IMR-90 (cell line): ENCODE data around the gene LYPD6B. TPM values are rescaled to one million over a fixed set of nuclear protein-coding genes. Genes with fewer than 3 reads are reported as not detected.

Experiments used
- ATAC-seq: fragments of 200-7000 bp; cut with Tn5 transposase; 2 replicates; pipeline ENCODE4 v1.9.1; 2020; ENCODE audit warnings: low read depth, mild to moderate bottlenecking, moderate library complexity
- BruUV-seq: library from RNA; stranded (reverse); fragments of 400-500 nt; replicated peaks from 2 replicates; lab custom pipeline; 2021; lab: Mats Ljungman, UMichigan
- CTCF ChIA-PET: fragments of 300-600 bp; formaldehyde crosslinking; extraction: SDS; loops from one replicate; lab custom pipeline; 2021; ENCODE audit warnings: antibody characterized with exemption; lab: Yijun Ruan, JAX
- POLR2A ChIA-PET: fragments of 300-600 bp; sonication (Branson Sonifier 250); formaldehyde crosslinking; loops from one replicate; lab custom pipeline; 2022; ENCODE audit warnings: antibody characterized with exemption; ENCODE audit not compliant: unreplicated experiment; lab: Charles Lee
- DNase-seq: peaks from one replicate; pipeline ENCODE4 v3.0.0; 2013
- H2AFZ ChIP-seq: replicated peaks from 2 replicates; pipeline ENCODE3; 2013; ENCODE audit warnings: low read length, mild to moderate bottlenecking; ENCODE audit not compliant: poor library complexity
- H2AK5ac ChIP-seq: 2 replicates; pipeline ENCODE4 v1.6.1; 2013; ENCODE audit warnings: low read depth, low read length, inconsistent platforms
- H2AK9ac ChIP-seq: replicated peaks from 2 replicates; pipeline ENCODE3; 2013; ENCODE audit warnings: mild to moderate bottlenecking, low read depth, low read length, moderate library complexity; ENCODE audit not compliant: poor library complexity
- H2BK120ac ChIP-seq: 2 replicates; pipeline ENCODE4 v1.6.1; 2013; ENCODE audit warnings: low read depth, low read length, inconsistent platforms
- H2BK15ac ChIP-seq: 3 replicates; pipeline ENCODE4 v1.6.1; 2013; ENCODE audit warnings: low read depth, low read length, inconsistent platforms
- H2BK20ac ChIP-seq: 2 replicates; pipeline ENCODE4 v1.6.1; 2013; ENCODE audit warnings: low read depth, mild to moderate bottlenecking, inconsistent platforms, low read length, moderate library complexity
- H2BK5ac ChIP-seq: 2 replicates; pipeline ENCODE4 v1.6.1; 2013; ENCODE audit warnings: mild to moderate bottlenecking, low read depth, low read length, inconsistent platforms; ENCODE audit not compliant: poor library complexity, severe bottlenecking
- H3K14ac ChIP-seq: replicated peaks from 2 replicates; pipeline ENCODE4 v1.6.1; 2013; ENCODE audit warnings: low read depth, low read length, inconsistent platforms
- H3K18ac ChIP-seq: 2 replicates; pipeline ENCODE4 v1.6.1; 2013; ENCODE audit warnings: low read depth, low read length, control low read depth
- H3K23ac ChIP-seq: 2 replicates; pipeline ENCODE4 v1.6.1; 2013; ENCODE audit warnings: low read depth, low read length, inconsistent platforms
- H3K27ac ChIP-seq: 2 replicates; pipeline ENCODE4 v1.5.1; 2013; ENCODE audit warnings: mild to moderate bottlenecking, control low read depth, low read length; ENCODE audit not compliant: insufficient read depth
- H3K27me3 ChIP-seq: 2 replicates; pipeline ENCODE4 v1.6.1; 2013; ENCODE audit warnings: low read length; ENCODE audit not compliant: control insufficient read depth, insufficient read depth
- H3K36me3 ChIP-seq: 2 replicates; pipeline ENCODE4 v1.6.1; 2013; ENCODE audit warnings: low read length, mixed read lengths; ENCODE audit not compliant: control insufficient read depth, insufficient read depth
- H3K4ac ChIP-seq: 2 replicates; pipeline ENCODE4 v1.6.1; 2013; ENCODE audit warnings: low read depth, low read length, inconsistent platforms
- H3K4me1 ChIP-seq: 2 replicates; pipeline ENCODE4 v1.6.1; 2013; ENCODE audit warnings: low read length, mixed read lengths; ENCODE audit not compliant: control insufficient read depth, insufficient read depth
- H3K4me2 ChIP-seq: 2 replicates; pipeline ENCODE4 v1.6.1; 2013; ENCODE audit warnings: low read depth, mild to moderate bottlenecking, control low read depth, low read length, moderate library complexity
- H3K4me3 ChIP-seq: 2 replicates; pipeline ENCODE4 v1.5.1; 2013; ENCODE audit warnings: low read depth, mild to moderate bottlenecking, control low read depth, low read length, moderate library complexity; ENCODE audit not compliant: insufficient read depth
- H3K56ac ChIP-seq: 2 replicates; pipeline ENCODE4 v1.6.1; 2013; ENCODE audit warnings: low read length, inconsistent platforms; ENCODE audit not compliant: insufficient read depth; ENCODE audit errors: extremely low read depth
- H3K79me1 ChIP-seq, 2 experiments: 2 replicates each; pipeline ENCODE4 v1.6.1; 2013; ENCODE audit warnings: low read length in 2 of 2, inconsistent platforms in 1 of 2, low read depth in 1 of 2
- H3K9ac ChIP-seq: 2 replicates; pipeline ENCODE4 v1.6.1; 2013; ENCODE audit warnings: low read depth, low read length, control low read depth
- H3K9me1 ChIP-seq: 2 replicates; pipeline ENCODE4 v1.6.1; 2013; ENCODE audit warnings: low read length, inconsistent platforms; ENCODE audit not compliant: insufficient read depth
- H3K9me3 ChIP-seq: 2 replicates; pipeline ENCODE4 v1.6.1; 2013; ENCODE audit warnings: low read length; ENCODE audit not compliant: control insufficient read depth, insufficient read depth
- H4K20me1 ChIP-seq: 2 replicates; pipeline ENCODE4 v1.6.1; 2013; ENCODE audit warnings: low read length, inconsistent platforms; ENCODE audit not compliant: insufficient read depth
- H4K5ac ChIP-seq: 2 replicates; pipeline ENCODE4 v1.6.1; 2013; ENCODE audit warnings: mild to moderate bottlenecking, low read depth, low read length, control low read depth
- H4K8ac ChIP-seq, 2 experiments: 2 replicates each; pipeline ENCODE4 v1.6.1; 2013; ENCODE audit warnings: low read depth in 2 of 2, low read length in 2 of 2, control low read depth in 1 of 2, inconsistent platforms in 1 of 2
- H4K91ac ChIP-seq: 2 replicates; pipeline ENCODE4 v1.6.1; 2013; ENCODE audit warnings: low read depth, low read length, inconsistent platforms; ENCODE audit not compliant: insufficient read depth
- BHLHE40 ChIP-seq: fragments of 150-350 bp; IDR thresholded peaks from 2 replicates; pipeline ENCODE4 v1.6.1; 2016; ENCODE audit warnings: mild to moderate bottlenecking, low read depth, low read length
- CEBPB ChIP-seq: IDR thresholded peaks from 2 replicates; pipeline ENCODE4 v1.6.1; 2012; ENCODE audit warnings: low read depth, low read length, improper control_type of control experiment
- CHD1 ChIP-seq: IDR thresholded peaks from 2 replicates; pipeline ENCODE4 v1.6.1; 2012; ENCODE audit warnings: low read depth, low read length, improper control_type of control experiment
- FOS ChIP-seq: fragments of 150-350 bp; IDR thresholded peaks from 2 replicates; pipeline ENCODE4 v1.6.1; 2016; ENCODE audit warnings: low read depth, low read length
- MAFK ChIP-seq: IDR thresholded peaks from 2 replicates; pipeline ENCODE4 v1.6.1; 2012; ENCODE audit warnings: low read depth, low read length, improper control_type of control experiment
- MAZ ChIP-seq: IDR thresholded peaks from 2 replicates; pipeline ENCODE4 v1.6.1; 2012; ENCODE audit warnings: low read depth, mild to moderate bottlenecking, low read length, improper control_type of control experiment, moderate library complexity, borderline replicate concordance
- MXI1 ChIP-seq: IDR thresholded peaks from 2 replicates; pipeline ENCODE4 v1.6.1; 2012; ENCODE audit warnings: low read depth, mild to moderate bottlenecking, low read length, moderate library complexity, borderline replicate concordance
- NFE2L2 ChIP-seq: fragments of 150-350 bp; IDR thresholded peaks from 2 replicates; pipeline ENCODE4 v1.6.1; 2016; ENCODE audit warnings: low read depth, mild to moderate bottlenecking, low read length
- POLR2A ChIP-seq: IDR thresholded peaks from 2 replicates; pipeline ENCODE4 v1.6.1; 2012; ENCODE audit warnings: mild to moderate bottlenecking, low read depth, low read length
- RAD21 ChIP-seq: IDR thresholded peaks from 2 replicates; pipeline ENCODE4 v1.6.1; 2012; ENCODE audit warnings: low read length, improper control_type of control experiment
- RFX5 ChIP-seq: IDR thresholded peaks from 2 replicates; pipeline ENCODE4 v1.8.0; 2012; ENCODE audit warnings: low read depth, mild to moderate bottlenecking, low read length, moderate library complexity
- SMC3 ChIP-seq: fragments of 150-350 bp; IDR thresholded peaks from 2 replicates; pipeline ENCODE4 v1.6.1; 2016; ENCODE audit warnings: low read depth, mild to moderate bottlenecking, antibody characterized with exemption, low read length, moderate library complexity
- WGBS, 2 experiments: methylation state at CpG; one replicate each; pipeline versions ENCODE4 v1.1.5 to v1.1.7; 2013; ENCODE audit warnings: missing lambda C conversion rate in 2 of 2; ENCODE audit not compliant: insufficient read length in 1 of 2; ENCODE audit errors: extremely low coverage in 2 of 2; 5-methylcytosine and 5-hydroxymethylcytosine counted together
- dilution Hi-C: fragments of 300-500 bp; cut with HindIII; formaldehyde crosslinking; loops from one replicate; pipeline ENCODE4 v1.14.3; 2018; ENCODE audit warnings: low sequenced_read_pairs; ENCODE audit not compliant: unreplicated experiment
- in situ Hi-C: fragments of 300-500 bp; cut with MboI; formaldehyde crosslinking; loops from 3 replicates; pipeline ENCODE4 v1.14.3; 2019; ENCODE audit warnings: low sequenced_read_pairs, inconsistent platforms, mixed read lengths
- intact Hi-C: fragments of 100-400 bp; cut with micrococcal nuclease; formaldehyde crosslinking; loops from 2 replicates; pipeline ENCODE4 v1.10.0; 2022
- polyA plus RNA-seq, 3 experiments: library from polyadenylated mRNA; depleted of rRNA; stranded (reverse); fragments of >200 nt; gene quantifications; 2 replicates each; pipeline ENCODE4 v1.2.3, GENCODE V29; 2012; ENCODE audit warnings: low replicate concordance in 1 of 3
- total RNA-seq: library from RNA; depleted of rRNA; stranded (reverse); fragments of >200 nt; gene quantifications from 2 replicates; pipeline ENCODE4 v1.2.3, GENCODE V29; 2012
- TF ChIP-seq, protein P1 (sequence below): fragments of 150-350 bp; IDR thresholded peaks from 2 replicates; pipeline ENCODE4 v1.6.1; 2017; ENCODE audit warnings: mild to moderate bottlenecking, antibody characterized with exemption, low read length, low read depth
- TF ChIP-seq, protein P2 (sequence below): fragments of 150-350 bp; IDR thresholded peaks from 2 replicates; pipeline ENCODE4 v1.6.1; 2016; ENCODE audit warnings: low read depth, mild to moderate bottlenecking, low read length, moderate library complexity, borderline replicate concordance

Gene LYPD6B
- total and polyA plus RNA-seq, 2 of the 4 experiments (the other 2 are of a cell fraction) = 0.05 TPM; not detected in 1

DNA sequence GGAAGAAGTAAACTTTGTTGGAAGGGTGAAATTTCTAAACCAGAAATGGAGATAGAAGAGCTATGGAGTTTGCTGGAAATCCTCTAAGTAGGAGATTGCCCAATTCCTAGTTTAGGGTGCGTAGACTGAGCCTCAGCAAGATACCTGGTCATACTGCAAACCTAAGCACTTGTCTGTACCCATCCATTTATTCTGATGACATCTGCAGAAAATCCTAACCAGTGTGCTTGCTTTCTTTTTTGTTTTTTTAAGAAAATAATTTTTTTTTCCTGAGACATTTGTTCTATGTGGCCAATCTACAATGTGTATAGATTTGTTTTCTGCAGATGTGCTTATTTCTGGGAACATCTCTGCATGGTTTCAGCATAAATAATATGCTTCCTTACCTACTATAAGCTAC lies 144.7 kb downstream of the LYPD6B start:
- Histone ChIP-seq H3K9me3 (no peaks in the 10 kb centered on the region), H3K36me3 (no peaks in the 10 kb centered on the region), H3K9me1 (no peaks in the 10 kb centered on the region), H2BK5ac (no peak overlapping the region), H3K4me2 (no peak overlapping the region), H4K20me1 (no peaks in the 10 kb centered on the region), H2AK5ac (no peak overlapping the region), H2BK120ac (no peak overlapping the region), H2BK20ac (no peak overlapping the region), H4K5ac (no peak overlapping the region), H2AFZ (no peak overlapping the region), H2BK15ac (no peak overlapping the region), H3K79me1 (no peaks in the 10 kb centered on the region), H3K18ac (no peak overlapping the region), H3K4ac (no peak overlapping the region), H4K8ac (no peak overlapping the region), H3K9ac (no peak overlapping the region), H3K23ac (no peak overlapping the region), H3K27ac (no peak overlapping the region), H2AK9ac (no peak overlapping the region), H3K14ac (no peak overlapping the region), H3K4me1 (no peaks in the 10 kb centered on the region), H3K27me3 (no peaks in the 10 kb centered on the region; the same call in 1 of the 2 replicates), H4K91ac (no peak overlapping the region), H3K56ac (no peak overlapping the region), H3K4me3 (no peak overlapping the region)
- no peak for TF ChIP-seq MAZ
- TF ChIP-seq, protein P1, sequence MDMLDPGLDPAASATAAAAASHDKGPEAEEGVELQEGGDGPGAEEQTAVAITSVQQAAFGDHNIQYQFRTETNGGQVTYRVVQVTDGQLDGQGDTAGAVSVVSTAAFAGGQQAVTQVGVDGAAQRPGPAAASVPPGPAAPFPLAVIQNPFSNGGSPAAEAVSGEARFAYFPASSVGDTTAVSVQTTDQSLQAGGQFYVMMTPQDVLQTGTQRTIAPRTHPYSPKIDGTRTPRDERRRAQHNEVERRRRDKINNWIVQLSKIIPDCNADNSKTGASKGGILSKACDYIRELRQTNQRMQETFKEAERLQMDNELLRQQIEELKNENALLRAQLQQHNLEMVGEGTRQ = no peak
- TF ChIP-seq MAFK = no peak; the same call in 1 of the 2 replicates
- TF ChIP-seq BHLHE40 = no peak
- TF ChIP-seq, protein P2, sequence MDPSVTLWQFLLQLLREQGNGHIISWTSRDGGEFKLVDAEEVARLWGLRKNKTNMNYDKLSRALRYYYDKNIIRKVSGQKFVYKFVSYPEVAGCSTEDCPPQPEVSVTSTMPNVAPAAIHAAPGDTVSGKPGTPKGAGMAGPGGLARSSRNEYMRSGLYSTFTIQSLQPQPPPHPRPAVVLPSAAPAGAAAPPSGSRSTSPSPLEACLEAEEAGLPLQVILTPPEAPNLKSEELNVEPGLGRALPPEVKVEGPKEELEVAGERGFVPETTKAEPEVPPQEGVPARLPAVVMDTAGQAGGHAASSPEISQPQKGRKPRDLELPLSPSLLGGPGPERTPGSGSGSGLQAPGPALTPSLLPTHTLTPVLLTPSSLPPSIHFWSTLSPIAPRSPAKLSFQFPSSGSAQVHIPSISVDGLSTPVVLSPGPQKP = no peak
- no peak for TF ChIP-seq CEBPB
- TF ChIP-seq POLR2A = no peak
- no peak for TF ChIP-seq MXI1
- no peak for TF ChIP-seq RFX5
- TF ChIP-seq FOS = no peak
- TF ChIP-seq SMC3 = no peak
- TF ChIP-seq CHD1 = no peak
- no peak for TF ChIP-seq NFE2L2
- TF ChIP-seq RAD21 = no peak
- ChIA-PET CTCF (no interaction called here), POLR2A (no interaction called here)
- dilution Hi-C loops = no loop called here
- ATAC-seq (no peak), DNase-seq (no peak)
- intact Hi-C loops = no loop called here
- in situ Hi-C loops = no loop called here
- WGBS, 2 experiments = no CpG with 5 or more reads among the region's 1 CpG
- no TSS peak for BruUV-seq
